ENCODE results near the gene RBMS1.
"Not testable (repeated sequence)": the region's sequence is repeated elsewhere in the genome, so short reads cannot be mapped to it uniquely, and the experiment has no call there.

The RBMS1 gene

GRCh38 chr2:160501370-160501769, 7.8 kb upstream of the RBMS1 start:
- no peak for DNase-seq (ENCODE audit: low read depth in 2 of 2)

- DNase-seq (ENCODE audit: low read depth in 2 of 2) = no peak
Observed at GRCh38 chr2:160499865-160500264, 6.3 kb upstream of the RBMS1 start.

- no peak for DNase-seq (ENCODE audit: low read depth in 2 of 2)
Observed at GRCh38 chr2:160498137-160498536, 4.5 kb upstream of the RBMS1 start.

- DNase-seq (ENCODE audit: low read depth in 2 of 2) = no peak
Observed at GRCh38 chr2:160494201-160494644, 616 bp upstream of the RBMS1 start.

- peak in 1 of 2 donors; percentile 41 for DNase-seq (ENCODE audit: low read depth in 2 of 2)
Observed at GRCh38 chr2:160492401-160493226, 993 bp downstream of the RBMS1 start.

GRCh38 chr2:160491911-160492371, 1.7 kb downstream of the RBMS1 start:
- no peak for DNase-seq (ENCODE audit: low read depth in 2 of 2)

GRCh38 chr2:160490733-160491685, 2.6 kb downstream of the RBMS1 start:
- no peak for DNase-seq (ENCODE audit: low read depth in 2 of 2)

GRCh38 chr2:160489111-160489510, 4.5 kb downstream of the RBMS1 start:
- no peak for DNase-seq (ENCODE audit: low read depth in 2 of 2)

GRCh38 chr2:160488289-160488688, 5.3 kb downstream of the RBMS1 start:
- not testable (repeated sequence) for DNase-seq (ENCODE audit: low read depth in 2 of 2)

- no peak for DNase-seq (ENCODE audit: low read depth in 2 of 2)
Observed at GRCh38 chr2:160486341-160486740, 7.3 kb downstream of the RBMS1 start.

- DNase-seq (ENCODE audit: low read depth in 2 of 2) = peak in 1 of 2 donors; percentile 23
Observed at GRCh38 chr2:160484859-160485520, 8.6 kb downstream of the RBMS1 start.

GRCh38 chr2:160482673-160483072, 10.9 kb downstream of the RBMS1 start:
- DNase-seq (ENCODE audit: low read depth in 2 of 2) = no peak

GRCh38 chr2:160479269-160479668, 14.3 kb downstream of the RBMS1 start:
- no peak for DNase-seq (ENCODE audit: low read depth in 2 of 2)

- DNase-seq (ENCODE audit: low read depth in 2 of 2) = no peak
Observed at GRCh38 chr2:160478660-160479059, 14.9 kb downstream of the RBMS1 start.

GRCh38 chr2:160477032-160477431, 16.6 kb downstream of the RBMS1 start:
- DNase-seq (ENCODE audit: low read depth in 2 of 2) = no peak

- DNase-seq (ENCODE audit: low read depth in 2 of 2) = no peak
Observed at GRCh38 chr2:160474891-160475787, 18.5 kb downstream of the RBMS1 start.

- DNase-seq (ENCODE audit: low read depth in 2 of 2) = no peak
Observed at GRCh38 chr2:160474319-160474645, 19.3 kb downstream of the RBMS1 start.

- DNase-seq (ENCODE audit: low read depth in 2 of 2) = no peak
Observed at GRCh38 chr2:160473468-160474318, 19.9 kb downstream of the RBMS1 start.

- no peak for DNase-seq (ENCODE audit: low read depth in 2 of 2)
Observed at GRCh38 chr2:160472839-160473251, 20.8 kb downstream of the RBMS1 start.

- DNase-seq (ENCODE audit: low read depth in 2 of 2) = no peak
Observed at GRCh38 chr2:160471950-160472349, 21.7 kb downstream of the RBMS1 start.

Measured in stimulated activated CD4-positive, alpha-beta T cell treated with anti-CD3 and anti-CD28 coated beads, Interleukin-15, amount 100 ng/mL, for 48 hours (primary cell).